CD4-positive, alpha-beta T cell treated with Interleukin-4 for 1 hour (primary cell): ENCODE measurements around the gene BARX1.
A peak's percentile ranks its signal among the peaks of the same experiment; 100 is the strongest.
"Not testable (repeated sequence)": the region's sequence is repeated elsewhere in the genome, so short reads cannot be mapped to it uniquely, and the experiment has no call there.

Experiments used
- DNase-seq, 2 donors: peaks; one replicate each; pipeline ENCODE4 v3.0.0-alpha.2; 2020 to 2022

Gene BARX1, protein sequence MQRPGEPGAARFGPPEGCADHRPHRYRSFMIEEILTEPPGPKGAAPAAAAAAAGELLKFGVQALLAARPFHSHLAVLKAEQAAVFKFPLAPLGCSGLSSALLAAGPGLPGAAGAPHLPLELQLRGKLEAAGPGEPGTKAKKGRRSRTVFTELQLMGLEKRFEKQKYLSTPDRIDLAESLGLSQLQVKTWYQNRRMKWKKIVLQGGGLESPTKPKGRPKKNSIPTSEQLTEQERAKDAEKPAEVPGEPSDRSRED

GRCh38 chr9:93955111-93955980, at the start of gene BARX1:
BARX1 (minus strand) TSS chr9:93955355; CDS start chr9:93955146, 209 bp downstream.
- peak in 1 of 2 donors; percentile 35 for DNase-seq

DNA sequence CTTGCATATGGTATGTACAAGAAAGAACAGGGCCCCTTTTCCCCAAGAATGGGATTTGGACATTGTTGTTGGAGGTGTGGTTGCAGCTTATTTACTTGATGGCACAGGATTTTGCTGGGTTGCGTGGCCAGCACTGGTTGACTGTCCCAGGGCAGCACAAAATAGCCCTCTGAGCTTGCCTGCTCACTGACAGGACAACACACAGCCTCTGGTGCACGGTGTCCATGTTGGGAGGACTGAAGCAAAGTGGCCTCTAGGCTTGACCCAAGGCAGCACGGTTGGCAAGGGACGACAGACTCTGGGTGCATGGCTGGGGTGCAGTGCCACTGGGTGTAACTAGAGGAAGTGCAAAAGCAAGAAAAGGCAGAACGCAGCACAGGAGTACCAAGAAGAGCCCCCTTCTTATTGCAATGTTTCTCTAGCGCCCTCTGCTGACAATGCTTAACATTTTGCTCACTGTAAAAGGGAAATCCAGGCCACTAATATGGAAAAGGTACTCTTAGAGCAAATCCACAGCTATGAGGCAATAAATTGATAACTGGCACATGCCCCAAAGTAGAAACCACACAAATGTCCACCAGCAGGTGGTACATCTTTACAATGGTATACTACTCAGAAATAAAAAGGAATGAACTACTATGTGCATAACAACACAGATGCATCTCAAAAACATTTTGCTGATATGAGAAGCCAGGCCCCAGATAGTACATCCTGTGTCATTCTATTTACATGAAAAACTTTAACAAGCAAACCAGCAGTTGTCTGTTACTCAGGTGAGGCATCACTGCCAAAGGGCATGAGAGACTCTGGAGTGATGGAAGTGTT, 47.4 kb upstream of the BARX1 start:
- DNase-seq, result peak in 1 of 2 donors; percentile 5

GRCh38 chr9:93996863-93997262, 41.7 kb upstream of the BARX1 start:
- no peak for DNase-seq

GRCh38 chr9:93996367-93996766, 41.2 kb upstream of the BARX1 start:
- DNase-seq, result no peak

GRCh38 chr9:93994545-93994944, 39.4 kb upstream of the BARX1 start:
- no peak for DNase-seq

DNA sequence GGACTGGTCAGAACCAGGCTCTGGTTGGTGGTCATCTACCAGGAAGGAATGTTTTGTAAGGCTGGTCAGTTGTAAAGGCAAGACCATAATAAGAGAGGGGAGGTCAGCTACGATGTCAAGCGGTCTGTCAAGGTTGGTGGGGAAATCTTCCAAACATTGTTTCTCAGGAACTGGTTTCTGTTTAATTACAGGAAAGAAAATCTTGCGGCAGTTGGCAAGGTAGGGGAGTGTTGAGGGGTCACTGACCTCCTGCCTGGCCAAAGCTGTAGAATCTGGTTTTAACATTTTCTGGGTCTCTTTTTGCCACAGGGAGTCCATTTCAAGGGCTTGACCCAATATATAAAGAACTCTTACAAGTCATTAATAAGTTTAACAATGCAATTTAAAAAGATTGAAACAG, 39.0 kb upstream of the BARX1 start:
- no peak for DNase-seq

DNA sequence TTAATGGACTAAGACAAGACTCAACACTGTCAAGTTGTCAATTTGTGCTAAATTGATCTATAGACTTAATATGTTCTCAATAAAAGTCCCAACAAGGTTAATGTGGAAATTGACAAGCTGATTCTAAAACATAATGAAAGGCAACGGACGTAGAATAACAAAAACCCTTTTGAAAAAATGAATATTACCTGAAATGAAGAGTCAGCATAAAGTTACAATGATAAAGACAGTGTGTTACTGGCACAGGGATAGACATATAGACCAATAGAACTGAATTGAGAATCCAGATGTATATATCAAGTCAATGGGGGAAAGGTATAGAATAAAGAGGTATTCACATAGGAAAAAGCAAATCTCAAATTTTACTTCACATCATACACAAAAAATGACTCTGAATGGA, 37.7 kb upstream of the BARX1 start:
- DNase-seq, result no peak

DNA sequence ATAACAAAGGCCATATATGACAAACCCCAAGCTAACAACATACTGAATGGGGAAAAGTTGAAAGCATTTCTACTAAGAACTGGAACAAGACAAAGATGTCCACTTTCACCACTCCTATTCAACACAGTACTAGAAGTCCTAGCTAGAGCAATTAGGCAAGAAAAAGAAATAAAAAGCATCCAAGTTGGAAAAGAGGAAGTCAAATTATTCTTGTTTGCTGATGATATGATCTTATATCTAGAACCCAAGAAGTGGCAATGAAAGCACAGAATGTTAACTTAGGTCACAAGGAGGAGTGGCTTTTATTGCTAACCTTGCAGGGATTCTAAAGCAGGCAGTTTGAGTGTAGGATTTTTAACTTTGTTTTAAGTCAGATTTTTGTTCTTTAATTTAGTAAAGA, 35.3 kb upstream of the BARX1 start:
- DNase-seq, result no peak

- no peak for DNase-seq
Measured at GRCh38 chr9:93988056-93988455, 32.9 kb upstream of the BARX1 start.

- DNase-seq, result no peak
Measured at GRCh38 chr9:93984860-93985259, 29.7 kb upstream of the BARX1 start.

DNA sequence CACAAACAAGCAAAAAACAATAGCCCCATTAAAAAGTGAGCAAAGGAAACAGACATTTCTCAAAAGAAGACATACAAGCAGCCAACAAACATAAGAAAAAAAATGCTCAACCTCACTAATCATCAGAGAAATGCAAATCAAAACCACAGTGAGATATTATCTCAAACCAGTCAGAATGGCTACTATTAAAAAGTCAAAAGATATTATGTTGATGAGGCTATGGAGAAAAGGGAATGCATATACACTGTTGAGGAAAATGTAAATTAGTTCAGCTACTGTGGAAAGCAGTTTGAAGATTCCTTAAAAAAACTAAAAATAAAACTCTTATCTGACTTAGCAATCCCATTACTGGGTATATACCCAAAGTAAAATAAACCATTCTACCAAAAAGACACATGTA, 28.7 kb upstream of the BARX1 start:
- DNase-seq, result no peak

DNA sequence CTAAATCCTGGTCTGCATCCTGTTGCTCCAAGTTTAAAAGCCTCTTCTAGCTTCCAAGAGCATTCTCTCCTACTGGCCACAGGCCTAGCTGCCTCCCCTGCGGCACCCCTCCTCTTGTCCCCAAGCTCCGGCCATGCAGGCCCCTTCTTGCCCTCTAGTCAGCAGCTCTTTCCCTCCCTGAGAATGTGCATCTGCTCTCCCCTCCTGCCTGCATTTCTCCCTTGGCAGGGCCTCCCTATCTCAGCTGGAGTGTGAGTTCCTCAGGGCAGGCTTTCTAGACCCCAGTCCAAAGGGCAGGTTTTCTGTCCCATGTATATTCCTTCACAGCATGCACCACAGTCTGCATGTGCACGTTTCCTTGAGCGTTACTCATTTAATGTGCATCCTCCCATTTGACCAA, 24.6 kb upstream of the BARX1 start:
- no peak for DNase-seq

- DNase-seq, result no peak
Measured at GRCh38 chr9:93978551-93978950, 23.4 kb upstream of the BARX1 start.

DNA sequence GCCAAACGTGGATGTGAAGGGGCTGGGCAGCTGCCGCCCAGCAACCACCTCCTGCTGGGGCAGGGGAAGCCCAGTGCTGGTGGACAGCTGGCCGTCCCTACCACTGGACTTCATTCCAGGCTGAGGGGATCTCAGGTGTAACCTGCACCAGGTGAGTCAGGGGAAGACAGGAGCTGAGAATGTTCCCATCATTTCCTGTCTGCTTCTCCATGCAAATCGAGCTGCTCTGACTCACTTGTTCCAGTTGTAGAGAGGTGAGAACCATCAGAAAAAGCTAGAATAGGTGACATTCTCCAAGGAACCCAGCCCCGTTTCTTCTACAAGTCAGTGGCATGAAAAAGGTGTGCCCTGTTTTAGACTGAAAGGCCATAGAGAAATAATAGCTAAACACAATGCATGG, 21.8 kb upstream of the BARX1 start:
- DNase-seq, result no peak

DNA sequence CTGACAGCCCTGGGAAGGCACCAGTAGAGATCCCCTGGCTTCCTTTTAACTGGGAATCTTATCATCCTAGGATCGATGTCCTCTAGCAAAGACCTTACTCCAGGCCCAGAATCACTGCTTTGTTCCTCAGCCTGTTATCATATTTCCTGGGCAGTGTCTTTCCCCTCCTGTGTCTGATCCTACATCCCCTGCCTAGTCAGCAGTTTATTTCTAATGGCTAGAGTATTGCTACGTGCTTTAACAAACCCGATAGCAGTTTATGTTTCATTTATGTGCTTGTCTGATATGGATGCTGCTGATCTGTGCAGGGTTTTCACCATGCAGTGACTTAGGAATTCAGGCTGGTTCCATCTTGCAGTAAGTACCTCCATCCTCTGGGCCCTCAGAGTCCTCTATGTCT, 20.9 kb upstream of the BARX1 start:
- no peak for DNase-seq

DNA sequence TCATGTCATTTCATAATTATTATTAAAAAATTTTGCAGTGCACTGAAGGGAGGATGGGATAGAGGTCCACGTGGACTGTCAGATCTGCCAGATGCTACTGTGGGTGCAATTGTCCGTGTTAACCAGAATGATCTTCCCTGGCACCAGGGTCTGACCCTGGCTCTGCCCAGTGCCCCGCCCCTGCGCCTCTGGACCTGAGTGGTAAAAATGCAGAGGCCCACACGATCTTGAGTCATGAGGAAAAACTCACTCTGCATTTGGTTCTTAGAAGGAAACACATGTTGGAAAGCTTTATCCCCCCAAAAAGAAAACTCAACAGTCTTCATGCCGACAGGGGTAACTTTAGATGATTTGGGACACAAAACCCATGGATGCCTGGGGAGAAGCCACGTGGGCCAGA, 20.1 kb upstream of the BARX1 start:
- no peak for DNase-seq

DNA sequence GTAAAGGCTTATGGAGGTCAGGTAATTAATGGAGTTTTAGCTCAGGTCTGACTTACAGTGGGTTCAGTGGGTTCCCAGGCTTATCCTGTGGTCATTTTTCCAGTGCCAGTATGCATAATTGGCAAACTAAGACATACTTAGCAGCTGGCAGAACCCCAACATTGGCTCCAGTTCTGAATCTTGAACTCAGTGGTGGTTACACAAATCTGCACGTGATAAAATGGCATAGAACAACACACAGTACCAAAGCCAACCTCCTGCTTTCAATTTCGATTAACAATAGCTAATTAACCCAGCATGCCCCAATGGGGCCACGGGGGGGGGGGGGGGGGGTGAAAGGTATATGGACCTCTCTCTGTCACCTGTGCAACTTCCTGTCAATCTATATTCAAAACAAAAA, 19.0 kb upstream of the BARX1 start:
- no peak for DNase-seq

- DNase-seq, result not testable (repeated sequence)
Measured at GRCh38 chr9:93972655-93973054, 17.5 kb upstream of the BARX1 start.

DNA sequence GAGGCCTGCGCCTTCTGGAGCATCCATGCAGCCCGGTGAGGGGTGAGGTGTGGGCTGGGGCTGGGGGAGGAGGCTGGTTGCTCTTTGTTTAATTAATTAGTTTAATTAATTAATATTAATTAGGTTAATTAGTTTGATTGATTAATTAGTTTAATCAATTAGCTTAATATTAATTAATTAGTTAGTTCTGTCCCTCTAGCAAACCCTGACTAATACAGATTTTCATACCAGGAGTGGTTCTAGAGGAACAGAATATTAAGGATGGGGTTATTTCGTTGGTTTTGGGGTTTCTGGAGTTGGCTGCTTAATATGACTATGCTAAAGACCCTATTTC, 14.1 kb upstream of the BARX1 start:
- no peak for DNase-seq

GRCh38 chr9:93968451-93969327, 13.5 kb upstream of the BARX1 start:
- no peak for DNase-seq

DNA sequence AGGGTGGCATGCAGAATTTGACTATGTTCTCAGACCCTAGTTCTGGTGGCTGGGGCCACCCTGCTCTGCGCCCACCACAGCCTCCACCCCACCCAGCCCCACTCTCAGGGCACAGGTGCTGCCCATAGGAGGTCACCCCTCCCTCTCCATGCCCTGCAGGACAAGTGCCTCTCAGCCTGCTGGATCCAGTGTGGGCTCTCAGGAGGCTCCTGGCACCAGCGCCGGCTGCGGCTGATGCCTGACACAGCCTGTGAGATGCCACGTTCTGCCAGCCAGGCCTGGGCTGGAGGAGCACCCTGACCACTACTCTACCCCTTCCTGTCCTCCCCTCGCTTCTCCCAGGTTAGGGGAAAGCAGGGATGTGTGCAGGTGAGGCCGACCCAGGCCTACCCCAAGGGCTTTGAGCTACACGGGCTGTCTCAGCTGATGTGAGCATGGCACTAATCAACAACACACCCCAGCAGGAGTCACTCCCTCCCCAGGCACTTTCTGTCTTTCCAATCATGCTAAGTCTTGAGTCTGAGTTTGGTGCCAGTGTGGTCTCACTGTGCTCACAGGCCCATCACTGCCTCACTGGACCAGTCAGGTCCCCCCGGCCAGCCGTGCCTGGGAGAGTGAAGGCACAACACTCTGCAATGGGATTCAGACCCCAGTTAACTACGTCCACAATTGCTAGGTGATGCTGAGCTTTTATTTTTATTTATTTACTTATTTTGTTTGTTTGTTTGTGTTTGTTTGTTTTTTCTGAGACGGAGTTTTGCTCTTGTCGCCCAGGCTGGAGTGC, 12.1 kb upstream of the BARX1 start:
- no peak for DNase-seq
